GM12878 (cell line): ENCODE measurements around the gene EXOC1L. TPM values are rescaled to one million over a fixed set of nuclear protein-coding genes. Genes with fewer than 3 reads are reported as not detected.

Experiments used
- ATAC-seq: fragments of 200-7000 bp; cut with Tn5 transposase; 3 replicates; pipeline ENCODE4 v1.9.1; 2020; ENCODE audit warnings: mild to moderate bottlenecking, moderate library complexity
- BruUV-seq: library from RNA; stranded (reverse); fragments of 400-500 nt; replicated peaks from 2 replicates; lab custom pipeline; 2021; lab: Mats Ljungman, UMichigan
- CTCF ChIA-PET: fragments of 300-600 bp; sonication (Branson Sonifier 250); formaldehyde crosslinking; extraction: SDS; loops from one replicate; lab custom pipeline; 2021; ENCODE audit warnings: inconsistent platforms; lab: Yijun Ruan, JAX
- POLR2A ChIA-PET: fragments of 350-600 bp; formaldehyde crosslinking; extraction: SDS; loops from one replicate; lab custom pipeline; 2021; ENCODE audit warnings: inconsistent platforms; lab: Charles Lee
- RAD21 ChIA-PET: fragments of 300-600 bp; sonication (Branson Sonifier 250); formaldehyde crosslinking; loops from one replicate; lab custom pipeline; 2023; ENCODE audit warnings: antibody characterized with exemption; ENCODE audit not compliant: unreplicated experiment; lab: Charles Lee
- SMC1A ChIA-PET: fragments of 300-600 bp; sonication (Branson Sonifier 250); formaldehyde crosslinking; loops from one replicate; lab custom pipeline; 2023; ENCODE audit not compliant: unreplicated experiment, uncharacterized antibody; lab: Charles Lee
- DNase-seq: peaks from one replicate; pipeline ENCODE4 v3.0.0-alpha.2; 2011; ENCODE audit warnings: low read depth, low spot score
- FAIRE-seq: peaks from 3 replicates; lab custom pipeline; 2011; peaks lifted over from hg19 to GRCh38; lab: Jason Lieb, UNC
- H2AFZ ChIP-seq: 2 replicates; pipeline ENCODE4 v1.6.0; 2011; ENCODE audit warnings: low read depth, low read length, control low read depth; ENCODE audit not compliant: control insufficient read depth
- H3K27ac ChIP-seq: 2 replicates; pipeline ENCODE4 v1.5.1; 2011; ENCODE audit warnings: control low read depth; ENCODE audit not compliant: control insufficient read depth, insufficient read depth
- H3K27me3 ChIP-seq, 2 experiments: replicated peaks in 1 of 2; 2 replicates each; pipeline versions ENCODE4 v1.6.0 to v1.6.1; 2011; ENCODE audit warnings: low read length in 1 of 2; ENCODE audit not compliant: control insufficient read depth in 2 of 2, insufficient read depth in 2 of 2
- H3K36me3 ChIP-seq, 2 experiments: 2 replicates each; pipeline ENCODE4 v1.5.1; 2011; ENCODE audit warnings: low read length in 1 of 2; ENCODE audit not compliant: control insufficient read depth in 2 of 2, insufficient read depth in 2 of 2
- H3K4me1 ChIP-seq: 2 replicates; pipeline ENCODE4 v1.6.1; 2011; ENCODE audit warnings: mild to moderate bottlenecking, low read length, moderate library complexity, mixed read lengths; ENCODE audit not compliant: control insufficient read depth, insufficient read depth
- H3K4me2 ChIP-seq: 2 replicates; pipeline ENCODE4 v1.6.0; 2011; ENCODE audit warnings: control low read depth; ENCODE audit not compliant: control insufficient read depth, insufficient read depth
- H3K4me3 ChIP-seq: fragments of 200-600 bp; sonication (generic); 2 replicates; pipeline ENCODE4 v1.5.1; 2016
- H3K79me2 ChIP-seq: 2 replicates; pipeline ENCODE4 v1.6.0; 2011; ENCODE audit warnings: low read length; ENCODE audit not compliant: control insufficient read depth, insufficient read depth
- H3K9ac ChIP-seq: 2 replicates; pipeline ENCODE4 v1.8.0; 2011; ENCODE audit warnings: low read length, control low read depth, mixed read lengths; ENCODE audit not compliant: control insufficient read depth, insufficient read depth
- H3K9me3 ChIP-seq: replicated peaks from 3 replicates; pipeline ENCODE4 v1.5.1; 2011; ENCODE audit warnings: mild to moderate bottlenecking, low read length; ENCODE audit not compliant: control insufficient read depth, insufficient read depth
- H4K20me1 ChIP-seq: 2 replicates; pipeline ENCODE4 v1.6.0; 2011; ENCODE audit not compliant: control insufficient read depth, insufficient read depth
- CBX5 ChIP-seq: sonication (generic); IDR thresholded peaks from 2 replicates; pipeline ENCODE4 v1.6.1; 2016; ENCODE audit warnings: low read depth, moderate library complexity, mild to moderate bottlenecking, inconsistent platforms
- CREB1 ChIP-seq: IDR thresholded peaks from 2 replicates; pipeline ENCODE4 v1.6.1; 2012; ENCODE audit warnings: low read depth, mild to moderate bottlenecking, inconsistent platforms
- FOXM1 ChIP-seq: IDR thresholded peaks from 2 replicates; pipeline ENCODE4 v1.6.1; 2012; ENCODE audit warnings: low read depth, mild to moderate bottlenecking, inconsistent platforms, low read length, moderate library complexity
- HSF1 ChIP-seq: fragments of 150-350 bp; IDR thresholded peaks from 2 replicates; pipeline ENCODE4 v1.6.1; 2014; ENCODE audit warnings: mild to moderate bottlenecking, low read depth, low read length
- PAX8 ChIP-seq: fragments of 450-650 bp; IDR thresholded peaks from 2 replicates; pipeline ENCODE4 v1.6.1; 2017; ENCODE audit warnings: mild to moderate bottlenecking, moderate library complexity
- REST ChIP-seq: IDR thresholded peaks from 2 replicates; pipeline ENCODE4 v1.6.1; 2012; ENCODE audit warnings: mild to moderate bottlenecking, low read depth, low read length
- SMC3 ChIP-seq: IDR thresholded peaks from 2 replicates; pipeline ENCODE4 v1.6.1; 2011; ENCODE audit warnings: low read length, improper control_type of control experiment, borderline replicate concordance
- SREBF1 ChIP-seq: IDR thresholded peaks from 2 replicates; pipeline ENCODE4 v1.6.1; 2012; ENCODE audit warnings: mild to moderate bottlenecking, low read length
- SRF ChIP-seq, 2 experiments: IDR thresholded peaks; 2 replicates each; pipeline ENCODE4 v1.6.1; 2011; ENCODE audit warnings: low read depth in 2 of 2, low read length in 2 of 2, mild to moderate bottlenecking in 1 of 2, moderate library complexity in 1 of 2
- SUPT20H ChIP-seq: IDR thresholded peaks from 2 replicates; pipeline ENCODE4 v1.6.1; 2011; ENCODE audit warnings: low read depth, mild to moderate bottlenecking, low read length, moderate library complexity, borderline replicate concordance; ENCODE audit not compliant: control insufficient read depth
- TARDBP ChIP-seq: IDR thresholded peaks from 2 replicates; pipeline ENCODE4 v1.6.1; 2016; ENCODE audit warnings: borderline replicate concordance
- TCF3 ChIP-seq: IDR thresholded peaks from 2 replicates; pipeline ENCODE4 v1.6.1; 2012; ENCODE audit warnings: low read depth, mild to moderate bottlenecking, low read length, borderline replicate concordance; ENCODE audit not compliant: insufficient read depth
- TCF7 ChIP-seq: IDR thresholded peaks from 2 replicates; pipeline ENCODE4 v1.6.1; 2014; ENCODE audit warnings: antibody characterized with exemption, borderline replicate concordance
- YY1 ChIP-seq: IDR thresholded peaks from 2 replicates; pipeline ENCODE4 v1.6.1; 2011; ENCODE audit warnings: low read depth, mild to moderate bottlenecking, low read length
- WGBS: methylation state at CpG from one replicate; pipeline ENCODE4 v1.1.6; 2016; ENCODE audit warnings: low lambda C conversion rate; ENCODE audit not compliant: insufficient replicate concordance, insufficient coverage; ENCODE audit errors: missing lambda C conversion rate; 5-methylcytosine and 5-hydroxymethylcytosine counted together
- in situ Hi-C: fragments of 300-500 bp; cut with MboI; formaldehyde crosslinking; loops from 9 replicates; pipeline ENCODE4 v1.14.3; 2018; ENCODE audit warnings: mixed read lengths
- intact Hi-C: fragments of 100-400 bp; cut with micrococcal nuclease; formaldehyde crosslinking; loops from one replicate; pipeline ENCODE4 v1.14.2; 2022; ENCODE audit not compliant: unreplicated experiment
- polyA plus RNA-seq, 11 experiments: library from polyadenylated mRNA; depleted of rRNA in 4 of 11; unstranded in 6 of 11; stranded (reverse) in 5 of 11; fragments of >200 nt; fragmentation: Nextera tagmentation in 4 of 11; fragmentation: Illumina TruSeq in 1 of 11; extraction: Ambion mirVana in 4 of 11; extraction: Trizol in 1 of 11; gene quantifications; 1 replicate in 1 of 11; 2 replicates in 10 of 11; pipeline versions ENCODE4 v1.2.1 to v1.2.3, GENCODE V29; 2011 to 2016; ENCODE audit warnings: inconsistent platforms in 2 of 11, missing spikeins in 2 of 11, low read depth in 1 of 11
- total RNA-seq, 4 experiments: library from RNA; depleted of rRNA in 3 of 4; stranded (reverse); fragments of >200 nt in 3 of 4; fragmentation: Illumina TruSeq in 1 of 4; extraction: Trizol in 1 of 4; gene quantifications; 2 replicates each; pipeline versions ENCODE4 v1.2.1 to v1.2.3, GENCODE V29; 2013 to 2021
- TF ChIP-seq, protein P1 (sequence below): fragments of 450-650 bp; IDR thresholded peaks from 2 replicates; pipeline ENCODE4 v1.6.1; 2016; ENCODE audit warnings: mild to moderate bottlenecking

Gene EXOC1L
- total and polyA plus RNA-seq, 10 of the 15 experiments (the other 5 are each of a cell fraction or from before 2014, with no cell fraction given) = not detected

DNA sequence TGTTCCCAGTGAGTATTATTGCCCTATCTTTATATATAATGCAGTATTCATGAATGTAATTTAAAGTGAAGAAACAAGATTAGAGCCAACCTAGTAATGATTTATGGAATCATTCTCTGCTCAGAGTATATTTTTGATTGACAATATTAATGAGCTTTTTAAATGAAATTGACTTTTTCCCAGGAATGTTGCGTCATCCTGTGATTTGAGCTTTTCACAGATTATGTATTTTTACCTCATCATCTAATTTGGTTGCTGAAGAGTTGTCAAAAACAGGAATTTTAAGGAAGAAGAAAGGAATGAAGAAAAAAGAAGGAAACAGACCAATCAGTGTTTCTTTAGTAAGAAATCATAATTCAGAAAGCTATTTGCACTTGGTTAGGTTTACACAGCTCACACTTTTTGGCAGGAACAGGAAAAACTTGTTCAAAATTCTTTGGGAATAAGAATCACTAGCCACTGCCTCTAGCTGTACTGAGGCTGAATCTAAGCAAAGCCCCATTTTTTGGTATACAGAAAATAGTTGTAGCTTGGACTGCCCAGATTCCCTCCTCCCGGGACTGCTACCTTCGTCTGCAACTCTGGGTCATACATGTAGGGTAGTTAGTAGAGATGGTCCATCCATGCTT, 61.2 kb downstream of the EXOC1L start (continued):
- TF ChIP-seq FOXM1 = no peak

DNA sequence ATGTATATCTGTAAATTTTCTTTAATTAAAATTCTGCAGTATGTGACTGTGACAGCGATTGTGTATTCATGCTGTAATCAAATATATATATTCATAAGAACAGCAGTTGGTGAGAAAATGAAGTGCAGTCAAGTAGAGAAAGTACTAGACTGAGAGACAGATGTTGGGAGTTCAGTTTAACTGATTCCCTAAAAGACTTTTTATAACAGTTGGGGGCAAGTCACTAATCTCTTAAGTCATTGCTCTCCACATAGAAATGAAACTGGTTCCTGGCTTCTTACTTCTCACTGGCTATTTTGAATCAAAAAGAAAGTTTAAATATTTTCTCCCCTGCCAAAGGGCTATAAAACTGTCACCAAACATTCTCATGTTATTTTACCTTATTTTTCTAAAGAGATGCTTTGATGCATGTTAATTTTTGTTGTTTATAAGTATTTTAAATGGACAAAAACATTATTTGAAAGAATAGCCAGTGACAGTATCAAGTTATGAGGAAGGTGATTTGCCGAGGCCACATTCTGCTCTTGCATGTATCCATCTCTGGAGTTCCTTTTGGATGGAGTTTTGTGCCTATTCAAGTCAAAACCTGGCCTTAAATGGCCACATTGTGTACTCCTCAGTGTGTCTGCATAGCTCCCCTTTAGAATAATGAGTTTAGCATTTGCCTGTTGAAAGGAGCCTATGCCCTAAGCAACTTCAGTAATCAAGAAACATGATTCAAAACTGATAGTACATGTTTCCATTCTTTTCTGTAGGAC, 64.7 kb downstream of the EXOC1L start:
- Histone ChIP-seq H3K36me3 (peaks cover 0 to 14% of the 10 kb centered on the region in 2 experiments; a peak in 1 of 4 replicates), H4K20me1 (no peaks in the 10 kb centered on the region), H3K4me3 (no peak overlapping the region), H3K9ac (no peak overlapping the region), H3K4me2 (no peak overlapping the region), H3K4me1 (no peaks in the 10 kb centered on the region), H3K79me2 (no peaks in the 10 kb centered on the region), H3K27me3 (no peaks in the 10 kb centered on the region), H3K9me3 (no peaks in the 10 kb centered on the region; the same call in 2 of the 3 replicates), H2AFZ (no peak overlapping the region; the same call in 1 of the 2 replicates), H3K27ac (no peak overlapping the region)
- SMC1A ChIA-PET = interaction anchor here (0.6 to 1.5 kb wide), 2 partner anchors 63 to 632 kb away, joined by 3 to 4 read pairs; no protein-coding TSS in a partner anchor
- POLR2A ChIA-PET = no interaction called here
- ATAC-seq (no peak), DNase-seq (no peak), FAIRE-seq (peak; percentile 64)
- BruUV-seq = no TSS peak
- RAD21 ChIA-PET = no interaction called here
- CTCF ChIA-PET = no interaction called here
- intact Hi-C loops (no loop called here), in situ Hi-C loops (no loop called here)
- WGBS = 98% methylated on average over 2 of the region's 2 CpGs
- TF ChIP-seq SREBF1 (no peak), REST (no peak), SMC3 (no peak), TCF3 (no peak), CBX5 (no peak), PAX8 (no peak), SUPT20H (no peak), CREB1 (no peak), TCF7 (no peak), HSF1 (no peak), SRF (IDR thresholded peaks at IDR 0.05; ENCODE audit: low read depth in 2 of 2, low read length in 2 of 2) (no peak), TARDBP (no peak), YY1 (no peak)
- TF ChIP-seq, protein P1, sequence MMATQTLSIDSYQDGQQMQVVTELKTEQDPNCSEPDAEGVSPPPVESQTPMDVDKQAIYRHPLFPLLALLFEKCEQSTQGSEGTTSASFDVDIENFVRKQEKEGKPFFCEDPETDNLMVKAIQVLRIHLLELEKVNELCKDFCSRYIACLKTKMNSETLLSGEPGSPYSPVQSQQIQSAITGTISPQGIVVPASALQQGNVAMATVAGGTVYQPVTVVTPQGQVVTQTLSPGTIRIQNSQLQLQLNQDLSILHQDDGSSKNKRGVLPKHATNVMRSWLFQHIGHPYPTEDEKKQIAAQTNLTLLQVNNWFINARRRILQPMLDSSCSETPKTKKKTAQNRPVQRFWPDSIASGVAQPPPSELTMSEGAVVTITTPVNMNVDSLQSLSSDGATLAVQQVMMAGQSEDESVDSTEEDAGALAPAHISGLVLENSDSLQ = no peak
